IMR-90 (cell line): ENCODE measurements around the gene TGFB2. TPM values are rescaled to one million over a fixed set of nuclear protein-coding genes. Genes with fewer than 3 reads are reported as not detected.

Experiments
- ATAC-seq: fragments of 200-7000 bp; cut with Tn5 transposase; 2 replicates; pipeline ENCODE4 v1.9.1; 2020; ENCODE audit warnings: low read depth, mild to moderate bottlenecking, moderate library complexity
- BruUV-seq: library from RNA; stranded (reverse); fragments of 400-500 nt; replicated peaks from 2 replicates; lab custom pipeline; 2021; lab: Mats Ljungman, UMichigan
- CTCF ChIA-PET: fragments of 300-600 bp; formaldehyde crosslinking; extraction: SDS; loops from one replicate; lab custom pipeline; 2021; ENCODE audit warnings: antibody characterized with exemption; lab: Yijun Ruan, JAX
- POLR2A ChIA-PET: fragments of 300-600 bp; sonication (Branson Sonifier 250); formaldehyde crosslinking; loops from one replicate; lab custom pipeline; 2022; ENCODE audit warnings: antibody characterized with exemption; ENCODE audit not compliant: unreplicated experiment; lab: Charles Lee
- DNase-seq: peaks from one replicate; pipeline ENCODE4 v3.0.0; 2013
- H2AFZ ChIP-seq: replicated peaks from 2 replicates; pipeline ENCODE3; 2013; ENCODE audit warnings: low read length, mild to moderate bottlenecking; ENCODE audit not compliant: poor library complexity
- H2AK5ac ChIP-seq: 2 replicates; pipeline ENCODE4 v1.6.1; 2013; ENCODE audit warnings: low read depth, low read length, inconsistent platforms
- H2AK9ac ChIP-seq: replicated peaks from 2 replicates; pipeline ENCODE3; 2013; ENCODE audit warnings: mild to moderate bottlenecking, low read depth, low read length, moderate library complexity; ENCODE audit not compliant: poor library complexity
- H2BK120ac ChIP-seq: 2 replicates; pipeline ENCODE4 v1.6.1; 2013; ENCODE audit warnings: low read depth, low read length, inconsistent platforms
- H2BK15ac ChIP-seq: 3 replicates; pipeline ENCODE4 v1.6.1; 2013; ENCODE audit warnings: low read depth, low read length, inconsistent platforms
- H2BK20ac ChIP-seq: 2 replicates; pipeline ENCODE4 v1.6.1; 2013; ENCODE audit warnings: low read depth, mild to moderate bottlenecking, inconsistent platforms, low read length, moderate library complexity
- H2BK5ac ChIP-seq: 2 replicates; pipeline ENCODE4 v1.6.1; 2013; ENCODE audit warnings: mild to moderate bottlenecking, low read depth, low read length, inconsistent platforms; ENCODE audit not compliant: poor library complexity, severe bottlenecking
- H3K14ac ChIP-seq: replicated peaks from 2 replicates; pipeline ENCODE4 v1.6.1; 2013; ENCODE audit warnings: low read depth, low read length, inconsistent platforms
- H3K18ac ChIP-seq: 2 replicates; pipeline ENCODE4 v1.6.1; 2013; ENCODE audit warnings: low read depth, low read length, control low read depth
- H3K23ac ChIP-seq: 2 replicates; pipeline ENCODE4 v1.6.1; 2013; ENCODE audit warnings: low read depth, low read length, inconsistent platforms
- H3K27ac ChIP-seq: 2 replicates; pipeline ENCODE4 v1.5.1; 2013; ENCODE audit warnings: mild to moderate bottlenecking, control low read depth, low read length; ENCODE audit not compliant: insufficient read depth
- H3K27me3 ChIP-seq: 2 replicates; pipeline ENCODE4 v1.6.1; 2013; ENCODE audit warnings: low read length; ENCODE audit not compliant: control insufficient read depth, insufficient read depth
- H3K36me3 ChIP-seq: 2 replicates; pipeline ENCODE4 v1.6.1; 2013; ENCODE audit warnings: low read length, mixed read lengths; ENCODE audit not compliant: control insufficient read depth, insufficient read depth
- H3K4ac ChIP-seq: 2 replicates; pipeline ENCODE4 v1.6.1; 2013; ENCODE audit warnings: low read depth, low read length, inconsistent platforms
- H3K4me1 ChIP-seq: 2 replicates; pipeline ENCODE4 v1.6.1; 2013; ENCODE audit warnings: low read length, mixed read lengths; ENCODE audit not compliant: control insufficient read depth, insufficient read depth
- H3K4me2 ChIP-seq: 2 replicates; pipeline ENCODE4 v1.6.1; 2013; ENCODE audit warnings: low read depth, mild to moderate bottlenecking, control low read depth, low read length, moderate library complexity
- H3K4me3 ChIP-seq: 2 replicates; pipeline ENCODE4 v1.5.1; 2013; ENCODE audit warnings: low read depth, mild to moderate bottlenecking, control low read depth, low read length, moderate library complexity; ENCODE audit not compliant: insufficient read depth
- H3K56ac ChIP-seq: 2 replicates; pipeline ENCODE4 v1.6.1; 2013; ENCODE audit warnings: low read length, inconsistent platforms; ENCODE audit not compliant: insufficient read depth; ENCODE audit errors: extremely low read depth
- H3K79me1 ChIP-seq, 2 experiments: 2 replicates each; pipeline ENCODE4 v1.6.1; 2013; ENCODE audit warnings: low read length in 2 of 2, inconsistent platforms in 1 of 2, low read depth in 1 of 2
- H3K9ac ChIP-seq: 2 replicates; pipeline ENCODE4 v1.6.1; 2013; ENCODE audit warnings: low read depth, low read length, control low read depth
- H3K9me1 ChIP-seq: 2 replicates; pipeline ENCODE4 v1.6.1; 2013; ENCODE audit warnings: low read length, inconsistent platforms; ENCODE audit not compliant: insufficient read depth
- H3K9me3 ChIP-seq: 2 replicates; pipeline ENCODE4 v1.6.1; 2013; ENCODE audit warnings: low read length; ENCODE audit not compliant: control insufficient read depth, insufficient read depth
- H4K20me1 ChIP-seq: 2 replicates; pipeline ENCODE4 v1.6.1; 2013; ENCODE audit warnings: low read length, inconsistent platforms; ENCODE audit not compliant: insufficient read depth
- H4K5ac ChIP-seq: 2 replicates; pipeline ENCODE4 v1.6.1; 2013; ENCODE audit warnings: mild to moderate bottlenecking, low read depth, low read length, control low read depth
- H4K8ac ChIP-seq, 2 experiments: 2 replicates each; pipeline ENCODE4 v1.6.1; 2013; ENCODE audit warnings: low read depth in 2 of 2, low read length in 2 of 2, control low read depth in 1 of 2, inconsistent platforms in 1 of 2
- H4K91ac ChIP-seq: 2 replicates; pipeline ENCODE4 v1.6.1; 2013; ENCODE audit warnings: low read depth, low read length, inconsistent platforms; ENCODE audit not compliant: insufficient read depth
- BHLHE40 ChIP-seq: fragments of 150-350 bp; IDR thresholded peaks from 2 replicates; pipeline ENCODE4 v1.6.1; 2016; ENCODE audit warnings: mild to moderate bottlenecking, low read depth, low read length
- CEBPB ChIP-seq: IDR thresholded peaks from 2 replicates; pipeline ENCODE4 v1.6.1; 2012; ENCODE audit warnings: low read depth, low read length, improper control_type of control experiment
- CHD1 ChIP-seq: IDR thresholded peaks from 2 replicates; pipeline ENCODE4 v1.6.1; 2012; ENCODE audit warnings: low read depth, low read length, improper control_type of control experiment
- CTCF ChIP-seq: conservative IDR thresholded peaks from 2 replicates; pipeline ENCODE4 v1.5.1; 2012; ENCODE audit warnings: mild to moderate bottlenecking, low read depth, low read length, improper control_type of control experiment
- ELK1 ChIP-seq: fragments of 150-350 bp; IDR thresholded peaks from 2 replicates; pipeline ENCODE4 v1.6.1; 2016; ENCODE audit warnings: low read depth, mild to moderate bottlenecking, low read length, moderate library complexity, borderline replicate concordance
- FOS ChIP-seq: fragments of 150-350 bp; IDR thresholded peaks from 2 replicates; pipeline ENCODE4 v1.6.1; 2016; ENCODE audit warnings: low read depth, low read length
- MAFK ChIP-seq: IDR thresholded peaks from 2 replicates; pipeline ENCODE4 v1.6.1; 2012; ENCODE audit warnings: low read depth, low read length, improper control_type of control experiment
- MAZ ChIP-seq: IDR thresholded peaks from 2 replicates; pipeline ENCODE4 v1.6.1; 2012; ENCODE audit warnings: low read depth, mild to moderate bottlenecking, low read length, improper control_type of control experiment, moderate library complexity, borderline replicate concordance
- MXI1 ChIP-seq: IDR thresholded peaks from 2 replicates; pipeline ENCODE4 v1.6.1; 2012; ENCODE audit warnings: low read depth, mild to moderate bottlenecking, low read length, moderate library complexity, borderline replicate concordance
- NFE2L2 ChIP-seq: fragments of 150-350 bp; IDR thresholded peaks from 2 replicates; pipeline ENCODE4 v1.6.1; 2016; ENCODE audit warnings: low read depth, mild to moderate bottlenecking, low read length
- POLR2A ChIP-seq: IDR thresholded peaks from 2 replicates; pipeline ENCODE4 v1.6.1; 2012; ENCODE audit warnings: mild to moderate bottlenecking, low read depth, low read length
- RAD21 ChIP-seq: IDR thresholded peaks from 2 replicates; pipeline ENCODE4 v1.6.1; 2012; ENCODE audit warnings: low read length, improper control_type of control experiment
- RCOR1 ChIP-seq: IDR thresholded peaks from 2 replicates; pipeline ENCODE4 v1.6.1; 2012; ENCODE audit warnings: mild to moderate bottlenecking, low read length, improper control_type of control experiment; ENCODE audit not compliant: insufficient replicate concordance
- RFX5 ChIP-seq: IDR thresholded peaks from 2 replicates; pipeline ENCODE4 v1.8.0; 2012; ENCODE audit warnings: low read depth, mild to moderate bottlenecking, low read length, moderate library complexity
- SMC3 ChIP-seq: fragments of 150-350 bp; IDR thresholded peaks from 2 replicates; pipeline ENCODE4 v1.6.1; 2016; ENCODE audit warnings: low read depth, mild to moderate bottlenecking, antibody characterized with exemption, low read length, moderate library complexity
- WGBS, 2 experiments: methylation state at CpG; one replicate each; pipeline versions ENCODE4 v1.1.5 to v1.1.7; 2013; ENCODE audit warnings: missing lambda C conversion rate in 2 of 2; ENCODE audit not compliant: insufficient read length in 1 of 2; ENCODE audit errors: extremely low coverage in 2 of 2; 5-methylcytosine and 5-hydroxymethylcytosine counted together
- dilution Hi-C: fragments of 300-500 bp; cut with HindIII; formaldehyde crosslinking; loops from one replicate; pipeline ENCODE4 v1.14.3; 2018; ENCODE audit warnings: low sequenced_read_pairs; ENCODE audit not compliant: unreplicated experiment
- in situ Hi-C: fragments of 300-500 bp; cut with MboI; formaldehyde crosslinking; loops from 3 replicates; pipeline ENCODE4 v1.14.3; 2019; ENCODE audit warnings: low sequenced_read_pairs, inconsistent platforms, mixed read lengths
- intact Hi-C: fragments of 100-400 bp; cut with micrococcal nuclease; formaldehyde crosslinking; loops from 2 replicates; pipeline ENCODE4 v1.10.0; 2022
- polyA plus RNA-seq, 3 experiments: library from polyadenylated mRNA; depleted of rRNA; stranded (reverse); fragments of >200 nt; gene quantifications; 2 replicates each; pipeline ENCODE4 v1.2.3, GENCODE V29; 2012; ENCODE audit warnings: low replicate concordance in 1 of 3
- total RNA-seq: library from RNA; depleted of rRNA; stranded (reverse); fragments of >200 nt; gene quantifications from 2 replicates; pipeline ENCODE4 v1.2.3, GENCODE V29; 2012
- TF ChIP-seq, protein P1 (sequence below): fragments of 150-350 bp; IDR thresholded peaks from 2 replicates; pipeline ENCODE4 v1.6.1; 2017; ENCODE audit warnings: mild to moderate bottlenecking, antibody characterized with exemption, low read length, low read depth

TGFB2 gene
- total and polyA plus RNA-seq, 2 of the 4 experiments (the other 2 are of a cell fraction): 3.7 to 3.8 TPM

DNA sequence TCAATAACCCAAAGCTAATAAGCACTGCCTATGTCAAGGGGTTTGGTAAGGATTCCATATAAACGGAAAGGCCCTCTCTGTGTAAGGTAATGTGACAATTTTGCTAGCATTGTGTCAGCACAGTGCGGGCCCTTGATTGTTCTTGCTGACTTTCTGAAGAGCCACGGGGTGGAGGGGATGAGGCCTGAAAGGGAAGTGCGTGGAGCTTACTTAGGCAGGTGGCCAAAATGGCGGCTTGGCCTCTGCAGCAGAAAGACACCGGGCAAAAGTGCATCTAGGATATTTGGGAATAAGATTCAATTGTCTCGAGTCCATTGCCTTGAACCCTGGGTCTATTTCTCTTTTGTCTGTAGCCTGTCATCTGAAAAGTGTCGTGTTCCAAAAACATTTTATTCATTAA, 114.3 kb downstream of the TGFB2 start:
- Histone ChIP-seq H3K27ac (peak overlapping the region; percentile 74), H3K4me3 (no peak overlapping the region), H2BK20ac (peak overlapping the region; percentile 90), H2AK9ac (peak overlapping the region; percentile 70), H3K23ac (peak overlapping the region; percentile 52), H2BK15ac (peak overlapping the region; percentile 45; the same call in 2 of the 3 replicates), H3K9me3 (no peaks in the 10 kb centered on the region), H3K4me2 (peak overlapping the region; percentile 40; the same call in 1 of the 2 replicates), H2BK5ac (peak overlapping the region; percentile 55), H4K8ac (peak overlapping the region; percentile 4 to 86; a peak in 2 of 4 replicates), H2AFZ (peak overlapping the region; percentile 88), H4K20me1 (no peaks in the 10 kb centered on the region), H3K36me3 (no peaks in the 10 kb centered on the region), H2BK120ac (peak overlapping the region; percentile 95), H3K9ac (no peak overlapping the region), H3K14ac (peak overlapping the region; percentile 86; the same call in 1 of the 2 replicates), H3K4ac (peak overlapping the region; percentile 92), H2AK5ac (peak overlapping the region; percentile 87), H3K9me1 (peaks cover 14% of the 10 kb centered on the region; the same call in 1 of the 2 replicates), H3K79me1 (no peaks in the 10 kb centered on the region), H4K91ac (peak overlapping the region; percentile 73; the same call in 1 of the 2 replicates), H3K27me3 (no peaks in the 10 kb centered on the region), H3K18ac (peak overlapping the region; percentile 55), H4K5ac (peak overlapping the region; percentile 28; the same call in 1 of the 2 replicates), H3K4me1 (peaks cover 20% of the 10 kb centered on the region), H3K56ac (no peak overlapping the region)
- TF ChIP-seq RCOR1 (no peak), MAFK (no peak), NFE2L2 (no peak), CHD1 (no peak), SMC3 (no peak), MXI1 (no peak), POLR2A (no peak), FOS (no peak), BHLHE40 (no peak), CTCF (no peak), MAZ (no peak), ELK1 (no peak), RAD21 (no peak), RFX5 (no peak), CEBPB (no peak)
- TF ChIP-seq, protein P1, sequence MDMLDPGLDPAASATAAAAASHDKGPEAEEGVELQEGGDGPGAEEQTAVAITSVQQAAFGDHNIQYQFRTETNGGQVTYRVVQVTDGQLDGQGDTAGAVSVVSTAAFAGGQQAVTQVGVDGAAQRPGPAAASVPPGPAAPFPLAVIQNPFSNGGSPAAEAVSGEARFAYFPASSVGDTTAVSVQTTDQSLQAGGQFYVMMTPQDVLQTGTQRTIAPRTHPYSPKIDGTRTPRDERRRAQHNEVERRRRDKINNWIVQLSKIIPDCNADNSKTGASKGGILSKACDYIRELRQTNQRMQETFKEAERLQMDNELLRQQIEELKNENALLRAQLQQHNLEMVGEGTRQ: no peak
- dilution Hi-C loops (no loop called here), intact Hi-C loops (no loop called here), in situ Hi-C loops (no loop called here)
- DNase-seq (no peak), ATAC-seq (no peak)
- ChIA-PET CTCF (interaction anchor here (0.8 to 1.2 kb wide), 2 partner anchors 14 to 28 kb away, joined by 3 read pairs; no protein-coding TSS in a partner anchor), POLR2A (no interaction called here)
- 92% methylated on average over 2 of the region's 8 CpGs; no CpG with 5 or more reads in 1 of the 2 experiments for WGBS, 2 experiments
- no TSS peak for BruUV-seq
